NCI-H82 (cell line): ENCODE results near the gene SCAMP1.
"Not testable (repeated sequence)": the region's sequence is repeated elsewhere in the genome, so short reads cannot be mapped to it uniquely, and the experiment has no call there.

ENCODE experiments used
- DNase-seq: peaks from one replicate; lab custom pipeline; 2025; lab: John Stamatoyannopoulos, UW

Gene SCAMP1

DNA sequence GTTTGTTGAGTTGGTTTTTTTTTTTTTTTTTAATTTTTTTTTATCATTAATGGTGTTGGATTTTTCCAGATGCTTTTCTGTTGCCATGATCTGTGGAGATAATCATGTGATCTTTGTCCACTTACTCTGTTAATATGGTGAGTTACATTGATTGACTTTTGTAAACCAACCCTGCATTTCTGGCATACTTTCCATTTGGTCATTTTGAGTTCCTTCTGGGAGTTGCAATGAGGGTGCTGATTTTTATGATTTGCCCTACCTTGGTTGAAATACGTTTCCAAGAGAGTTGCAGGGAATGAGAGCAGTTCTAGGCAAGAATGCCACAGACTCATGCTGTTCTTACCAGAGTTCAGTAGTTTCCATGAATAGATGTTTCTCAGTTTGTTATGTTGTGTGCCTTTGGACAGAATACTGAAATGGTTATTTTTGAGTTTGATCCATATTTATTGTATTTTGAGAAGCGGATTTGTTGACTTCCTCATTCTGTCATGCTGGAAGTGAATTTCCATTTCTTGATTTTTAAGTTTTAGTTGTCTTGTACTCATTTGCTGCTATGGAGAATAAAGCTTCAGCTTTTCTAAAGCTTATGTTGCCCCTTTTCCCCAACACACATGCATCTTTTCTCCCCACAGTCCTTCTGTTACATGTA, 69.0 kb downstream of the SCAMP1 start:
- no peak for DNase-seq

DNA sequence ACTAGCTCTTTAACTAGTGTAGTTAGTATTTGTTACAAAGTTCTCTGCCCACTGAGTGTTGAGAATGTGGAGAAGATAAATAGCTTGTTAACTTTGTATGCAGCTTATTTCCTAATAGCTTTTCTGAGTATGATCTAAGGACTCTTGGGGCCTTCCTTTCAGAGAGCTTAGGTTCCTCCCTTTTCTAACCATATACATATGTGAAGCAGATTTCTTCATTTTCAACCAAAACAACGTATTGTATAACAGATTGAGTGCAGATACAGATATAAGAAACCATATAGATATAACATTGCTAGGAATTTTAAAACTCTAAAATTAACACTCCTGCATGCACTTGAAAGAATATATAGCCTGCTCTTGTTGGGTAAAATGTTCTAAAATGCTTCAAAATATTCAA, 70.4 kb downstream of the SCAMP1 start:
- no peak for DNase-seq

DNA sequence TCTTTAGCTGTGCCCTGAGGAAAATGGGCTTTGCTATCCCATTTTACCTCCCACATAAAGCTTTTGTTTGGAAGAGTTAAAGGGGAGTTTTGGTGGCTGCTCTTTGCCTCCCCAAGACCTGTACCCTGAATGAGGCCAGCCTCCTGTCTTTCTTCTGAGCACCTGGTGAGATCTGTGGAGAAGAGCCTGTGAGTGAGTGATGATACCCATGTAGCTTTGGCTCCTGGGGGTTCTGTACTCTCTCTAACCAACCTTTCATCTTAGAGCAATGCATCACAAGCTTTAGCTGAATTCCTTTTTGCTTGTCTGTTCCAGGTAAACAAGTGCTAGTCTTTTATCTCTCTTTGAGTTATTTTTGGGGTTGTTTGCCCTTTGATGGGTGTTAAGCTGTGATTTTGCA, 73.6 kb downstream of the SCAMP1 start:
- no peak for DNase-seq

DNA sequence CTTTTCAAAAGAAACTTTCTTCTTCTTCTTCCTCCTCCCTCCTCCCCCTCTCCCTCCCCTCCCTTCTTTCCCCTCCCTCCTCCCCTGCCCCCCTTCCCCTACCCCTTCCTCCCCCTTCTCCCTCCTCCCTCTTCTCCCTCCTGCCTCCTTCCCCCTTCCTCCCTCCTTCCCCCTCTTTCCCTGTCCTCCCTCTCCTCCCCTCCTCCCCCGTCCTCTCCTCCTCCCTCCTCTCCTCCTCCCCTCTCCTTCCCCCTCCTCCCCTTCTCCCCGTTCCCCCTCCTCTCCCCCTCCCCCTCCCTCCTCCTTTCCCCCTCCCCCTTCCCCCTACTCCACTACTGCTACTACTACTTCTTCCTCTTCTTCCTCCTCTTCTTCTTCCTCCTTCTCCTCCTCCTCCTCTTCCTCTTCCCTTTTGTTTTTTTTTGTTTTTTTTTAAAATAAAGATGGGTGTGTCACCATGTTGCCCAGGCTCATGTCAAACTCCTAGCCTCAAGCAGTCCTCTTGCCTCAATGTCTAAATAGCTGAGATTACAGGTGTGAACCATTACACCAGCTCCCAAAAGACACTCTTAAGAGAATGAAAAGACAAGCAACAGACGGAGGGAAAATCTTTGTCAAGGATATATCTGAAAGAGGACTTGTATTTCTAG, 87.5 kb downstream of the SCAMP1 start:
- DNase-seq: no peak

DNA sequence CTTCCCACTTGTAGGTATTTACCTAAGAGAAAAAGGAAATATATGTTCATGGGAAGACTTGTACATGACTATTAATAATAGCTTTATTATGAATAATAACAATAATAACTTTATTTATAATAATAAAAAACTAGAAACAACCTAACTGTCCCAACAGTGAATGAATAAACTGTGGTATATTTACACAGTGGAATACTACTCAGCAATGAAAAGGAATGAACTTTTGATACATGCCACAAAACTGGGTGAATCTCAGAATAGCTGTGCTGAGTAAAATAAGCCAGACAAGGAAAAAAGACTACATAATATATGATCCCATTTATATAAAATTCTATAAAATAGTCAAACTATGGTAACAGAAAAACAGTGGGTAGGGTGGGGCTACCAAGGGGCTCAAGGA, 88.7 kb downstream of the SCAMP1 start:
- no peak for DNase-seq

- not testable (repeated sequence) for DNase-seq
Observed at GRCh38 chr5:78457507-78457906, 97.1 kb downstream of the SCAMP1 start.

DNA sequence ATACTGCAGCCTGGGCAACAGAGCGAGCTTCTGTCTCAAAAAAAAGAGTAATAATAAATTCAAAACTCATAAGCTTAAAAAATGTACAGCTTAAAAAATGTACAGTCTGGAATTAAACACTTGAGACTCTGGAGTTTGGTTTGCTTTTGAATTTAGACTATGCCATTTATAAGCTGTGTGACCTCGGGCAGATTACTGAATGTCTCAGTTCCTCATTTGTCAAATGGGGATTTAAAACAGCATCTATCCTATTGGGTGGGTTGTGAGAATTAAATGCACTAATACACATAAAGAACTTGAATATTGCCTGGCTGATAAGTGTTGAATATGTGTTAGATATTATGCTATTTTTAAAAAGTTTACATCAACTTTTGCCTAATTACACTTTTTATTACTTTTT, 98.4 kb downstream of the SCAMP1 start:
- no peak for DNase-seq

- DNase-seq: no peak
Observed at GRCh38 chr5:78467140-78467539, 106.7 kb downstream of the SCAMP1 start.

DNA sequence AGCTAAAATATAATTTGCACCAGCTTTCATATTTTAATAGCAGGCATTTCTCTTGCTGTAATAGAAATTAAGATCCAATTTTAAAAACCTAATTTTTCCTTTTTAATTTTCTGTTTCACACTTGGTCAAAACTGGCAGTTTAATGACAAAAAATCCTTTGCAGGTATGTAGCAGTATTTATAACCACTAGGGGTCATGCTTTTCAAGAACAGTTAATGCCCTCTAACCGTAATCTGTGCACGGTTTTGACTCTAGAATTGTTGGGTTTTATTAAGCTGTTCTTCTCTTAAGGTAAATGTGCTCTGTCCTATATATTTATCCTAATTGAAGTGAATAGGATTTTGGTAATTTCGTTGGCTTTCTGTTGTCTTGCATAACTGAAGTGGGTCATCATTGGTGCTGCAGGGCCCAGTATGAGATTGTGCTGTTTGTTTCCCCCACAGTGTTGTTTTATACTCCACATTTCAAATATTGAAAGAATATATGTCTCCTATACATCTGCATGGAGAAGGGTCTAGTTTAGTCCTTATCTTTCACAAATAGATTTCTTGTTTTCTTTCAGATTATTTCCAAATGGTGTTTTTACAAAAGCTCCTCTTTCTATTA, 107.4 kb downstream of the SCAMP1 start:
- peak; percentile 44 for DNase-seq

DNA sequence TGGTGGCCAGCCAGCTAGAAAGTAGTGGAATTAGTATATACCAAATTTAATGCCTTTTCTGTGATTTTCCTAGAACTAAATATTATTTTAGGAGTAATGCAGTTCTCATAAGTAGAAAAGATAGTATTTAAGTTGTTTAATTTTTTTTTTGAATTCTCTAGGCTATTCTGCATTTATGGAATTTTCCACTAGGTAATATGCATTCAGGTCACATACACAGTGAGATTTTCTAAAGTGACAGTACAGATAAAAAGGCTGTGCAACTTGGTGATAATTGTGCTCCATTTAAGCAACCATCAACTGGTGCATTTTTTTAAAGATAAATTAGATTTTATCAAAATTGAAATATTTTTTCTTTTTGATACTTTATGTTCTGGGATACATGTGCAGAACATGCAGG, 111.5 kb downstream of the SCAMP1 start:
- no peak for DNase-seq

GRCh38 chr5:78472469-78473106, 112.2 kb downstream of the SCAMP1 start:
- DNase-seq: no peak

GRCh38 chr5:78473751-78474150, 113.3 kb downstream of the SCAMP1 start:
- DNase-seq: no peak

- no peak for DNase-seq
Observed at GRCh38 chr5:78475370-78475769, 115.0 kb downstream of the SCAMP1 start.

DNA sequence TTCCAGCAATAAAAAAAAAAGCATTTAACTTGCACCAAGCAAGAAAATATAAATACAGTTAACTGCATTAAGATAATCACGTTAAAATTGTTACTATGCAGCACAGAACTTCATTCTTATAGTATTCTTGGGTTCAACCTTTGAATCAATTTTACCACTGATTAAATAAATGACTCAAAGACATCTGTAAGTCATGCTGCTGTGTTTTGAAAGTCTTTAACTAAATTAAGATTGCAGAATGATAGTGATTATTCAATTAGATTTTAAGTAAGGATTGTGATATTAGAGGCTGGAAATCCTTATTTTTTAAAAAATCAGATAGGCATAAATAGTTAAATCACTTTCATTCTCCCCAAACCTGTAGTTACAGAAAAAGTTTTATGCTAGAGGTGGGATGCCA, 116.4 kb downstream of the SCAMP1 start:
- DNase-seq: no peak

DNA sequence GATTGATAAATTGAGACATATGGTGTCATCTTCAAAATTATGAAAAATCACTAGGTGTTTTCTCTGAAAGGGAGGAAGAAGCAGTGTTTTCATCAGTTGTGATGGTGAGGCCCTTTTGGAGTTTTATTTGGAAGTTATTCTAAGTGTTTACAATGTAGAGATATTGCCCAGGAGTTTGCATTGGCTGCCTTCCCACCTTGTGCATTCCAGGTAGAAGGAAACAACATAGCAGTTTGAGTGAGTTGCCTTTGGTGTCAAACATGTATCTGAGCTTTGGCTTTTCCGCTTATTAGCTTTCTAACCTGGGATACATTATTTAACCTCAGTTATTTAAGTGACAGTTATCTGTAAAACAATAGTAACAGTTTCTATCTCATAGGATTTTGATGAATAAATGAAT, 122.5 kb downstream of the SCAMP1 start:
- DNase-seq: no peak

DNA sequence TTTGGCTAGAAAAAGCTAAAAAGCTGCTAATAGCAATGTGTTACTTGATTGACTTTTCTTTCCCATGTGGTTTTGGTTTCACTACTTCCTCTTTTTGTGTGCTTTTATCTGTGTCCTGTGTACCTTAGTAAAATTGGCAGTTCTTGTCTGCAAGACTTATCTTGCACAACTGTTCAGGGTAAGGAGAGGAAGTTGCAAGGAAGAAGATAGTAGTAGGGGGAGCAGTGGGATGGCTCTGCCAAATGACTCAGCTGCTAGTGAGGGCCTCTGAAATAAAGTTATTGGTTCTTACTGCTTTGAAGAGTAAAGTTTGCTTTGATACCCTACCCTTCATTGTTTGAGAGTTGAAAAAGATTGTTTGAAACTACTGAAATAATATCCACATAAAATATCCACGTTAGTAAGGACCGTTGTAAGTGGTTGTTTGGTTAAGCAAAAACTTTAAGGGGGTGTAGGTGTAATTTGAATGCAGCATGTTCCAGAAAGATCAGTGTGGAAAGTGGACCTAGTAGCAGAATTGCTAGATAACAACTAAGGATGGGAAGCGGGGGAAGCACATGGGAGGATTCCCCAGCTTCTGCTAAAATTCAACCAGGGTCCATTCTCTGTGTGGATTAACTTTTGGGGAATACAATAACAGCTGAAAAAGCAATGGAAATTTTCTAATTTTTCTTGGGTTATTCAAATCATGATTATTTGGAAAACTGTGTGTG, 123.5 kb downstream of the SCAMP1 start:
- no peak for DNase-seq

DNA sequence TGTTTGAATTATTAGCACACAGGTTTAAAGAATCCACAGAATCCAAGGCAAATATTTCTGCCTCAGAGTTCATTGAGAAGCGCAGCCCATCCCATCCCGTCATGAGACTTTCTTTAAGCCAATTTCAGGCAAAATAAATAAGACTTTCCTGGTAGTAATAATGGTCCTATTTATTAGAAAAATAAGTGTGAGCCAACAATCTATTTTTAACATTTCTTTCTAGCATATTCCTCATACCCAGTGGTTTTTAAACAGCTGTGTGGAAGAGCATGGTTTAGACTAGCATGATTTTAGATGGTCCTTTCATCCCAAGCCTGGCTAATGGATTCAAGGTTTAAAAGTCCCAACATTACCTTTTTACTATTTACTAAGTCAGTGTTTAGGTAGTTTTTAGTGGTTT, 125.8 kb downstream of the SCAMP1 start:
- DNase-seq: no peak

GRCh38 chr5:78487846-78488245, 127.4 kb downstream of the SCAMP1 start:
- no peak for DNase-seq

- DNase-seq: no peak
Observed at GRCh38 chr5:78490709-78491485, 130.5 kb downstream of the SCAMP1 start.

GRCh38 chr5:78492224-78492623, 131.8 kb downstream of the SCAMP1 start:
- DNase-seq: no peak

GRCh38 chr5:78492650-78493049, 132.2 kb downstream of the SCAMP1 start:
- no peak for DNase-seq

- DNase-seq: no peak
Observed at GRCh38 chr5:78495800-78496199, 135.4 kb downstream of the SCAMP1 start.
